Erythroblast (primary cell): ENCODE measurements around the gene DTX1.

Experiments
- GATA1 ChIP-seq: IDR thresholded peaks from 2 replicates; pipeline ENCODE4 v1.6.1; 2011; ENCODE audit warnings: low read depth, mild to moderate bottlenecking, control low read depth, low read length, moderate library complexity
- POLR2A ChIP-seq: IDR thresholded peaks from 2 replicates; pipeline ENCODE4 v1.6.1; 2011; ENCODE audit warnings: mild to moderate bottlenecking, low read length

GRCh38 chr12:113138826-113139225 is 82.3 kb downstream of the DTX1 start:
- TF ChIP-seq POLR2A, result no peak
- TF ChIP-seq GATA1, result no peak
